ENCODE measurements around the gene CYP2D6. TPM values are rescaled to one million over a fixed set of nuclear protein-coding genes. Genes with fewer than 3 reads are reported as not detected.

CYP2D6 gene
- total and polyA plus RNA-seq, 2 of the 13 experiments (the other 11 are each of a cell fraction or from before 2014, with no cell fraction given): 1.0 to 3.7 TPM

DNA sequence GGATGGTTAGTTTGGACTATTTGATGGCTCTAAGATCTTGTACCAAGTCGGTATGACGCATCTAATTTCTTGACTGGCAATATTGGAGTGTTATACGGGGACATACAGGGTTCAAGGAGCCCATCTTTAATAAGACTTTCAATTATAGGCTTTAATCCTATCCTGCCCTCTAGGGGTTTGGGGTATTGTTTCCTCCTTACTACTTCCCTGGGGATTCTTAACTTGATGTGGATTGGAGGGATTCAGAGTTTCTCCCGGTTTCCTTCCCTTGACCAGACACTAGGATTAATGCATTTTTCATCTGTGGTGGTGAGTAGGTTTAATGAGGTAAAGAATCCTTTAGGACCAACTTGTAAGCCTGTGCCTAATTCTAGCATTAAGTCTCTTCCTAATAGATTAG is 18.8 kb downstream of the CYP2D6 start (continued):
- no peak for TF ChIP-seq DZIP1 (CRISPR knock-in tag; IDR thresholded peaks at IDR 0.05)
- TF ChIP-seq SCMH1 (CRISPR knock-in tag; IDR thresholded peaks at IDR 0.05; ENCODE audit: borderline replicate concordance): no peak
- TF ChIP-seq HINFP (CRISPR knock-in tag; IDR thresholded peaks at IDR 0.05; ENCODE audit: low read depth): no peak
- no peak for TF ChIP-seq PLRG1 (conservative IDR thresholded peaks at IDR 0.05)
- no peak for TF ChIP-seq TEAD2 (CRISPR knock-in tag; IDR thresholded peaks at IDR 0.05)
- no peak for TF ChIP-seq ZNF530 (CRISPR knock-in tag; IDR thresholded peaks at IDR 0.05; ENCODE audit: low read depth)

GRCh38 chr22:42108848-42109247 is 21.8 kb downstream of the CYP2D6 start:
- FAIRE-seq (no peak), DNase-seq (ENCODE audit: low spot score) (no peak), ATAC-seq (no peak)
- Histone ChIP-seq H3K9me3 (ENCODE audit: low read length) (peaks cover 15% of the 10 kb centered on the region), H2AFZ (ENCODE audit: low read length) (no peak overlapping the region), H3K4me1 (ENCODE audit: insufficient read depth, low read length) (no peaks in the 10 kb centered on the region), H3K9ac (ENCODE audit: insufficient read depth, low read depth, low read length) (no peak overlapping the region), H3K79me2 (ENCODE audit: insufficient read depth, low read length) (no peaks in the 10 kb centered on the region), H3K36me3 (replicated peaks in 1 of 2; ENCODE audit: control insufficient read depth in 1 of 2, insufficient read depth in 2 of 2, low read length in 2 of 2) (no peaks in the 10 kb centered on the region), H3K27ac (ENCODE audit: extremely low read length, insufficient read depth, low read length) (no peak overlapping the region), H3K4me3 (replicated peaks in 1 of 3; ENCODE audit: insufficient read depth in 1 of 3, low read depth in 2 of 3, low read length in 3 of 3) (no peak overlapping the region), H4K20me1 (ENCODE audit: insufficient read depth, low read length) (no peaks in the 10 kb centered on the region), H3K27me3 (ENCODE audit: control insufficient read depth in 1 of 2, insufficient read depth in 2 of 2, low read length in 2 of 2) (no peaks in the 10 kb centered on the region), H3K4me2 (ENCODE audit: low read depth, low read length) (no peak overlapping the region)
- BruUV-seq (replicated peaks): no TSS peak
- POLR2A ChIA-PET: no interaction called here
- intact Hi-C loops (cut with micrococcal nuclease; ENCODE audit: unreplicated experiment): no loop called here
- TF ChIP-seq NFKB2 (CRISPR knock-in tag; IDR thresholded peaks at IDR 0.05; ENCODE audit: borderline replicate concordance) (no peak), ZFP82 (CRISPR knock-in tag; IDR thresholded peaks at IDR 0.05; ENCODE audit: borderline replicate concordance) (no peak)
- TF ChIP-seq, protein P1, sequence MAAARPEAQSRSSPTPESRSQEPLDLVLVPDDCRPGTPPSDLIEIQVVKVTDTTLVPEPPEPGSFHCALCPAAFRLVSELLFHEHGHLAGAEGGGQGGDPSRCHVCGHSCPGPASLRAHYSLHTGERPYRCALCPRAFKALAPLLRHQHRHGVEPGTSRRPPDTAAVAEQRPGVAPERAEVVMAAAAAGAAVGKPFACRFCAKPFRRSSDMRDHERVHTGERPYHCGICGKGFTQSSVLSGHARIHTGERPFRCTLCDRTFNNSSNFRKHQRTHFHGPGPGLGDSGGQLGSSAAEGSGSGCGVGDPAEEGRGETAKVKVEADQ (CRISPR knock-in tag; IDR thresholded peaks at IDR 0.05; ENCODE audit: borderline replicate concordance): no peak
- CTCF ChIA-PET (ENCODE audit: low intra/inter-chr PET ratio, low total read pairs): no interaction called here
- 92% methylated on average over 18 of the region's 18 CpGs for WGBS (ENCODE audit: low lambda C conversion rate)
- in situ Hi-C loops (cut with HindIII; ENCODE audit: extremely low pct_ligation_motif_present, low pct_unique_long_range_greater_than_20kb): no loop called here

Data from HepG2 (cell line).